ENCODE data around the gene TMSB4X.
A peak's percentile ranks its signal among the peaks of the same experiment; 100 is the strongest.

Gene TMSB4X

GRCh38 chrX:12972878-12973560 lies 1.9 kb upstream of the TMSB4X start:
- H3K4me3 ChIP-seq (ENCODE audit: low read depth, low read length) = no peak overlapping the region
- no peak for TF ChIP-seq CTCF (conservative IDR thresholded peaks at IDR 0.05; ENCODE audit: low read depth, low read length)
- no peak for DNase-seq (ENCODE audit: low read depth)

- H3K4me3 ChIP-seq (ENCODE audit: low read depth, low read length) = peak overlapping the region; percentile 80
- TF ChIP-seq CTCF (conservative IDR thresholded peaks at IDR 0.05; ENCODE audit: low read depth, low read length) = no peak
- DNase-seq (ENCODE audit: low read depth) = no peak
Measured at GRCh38 chrX:12973561-12974304, 1.2 kb upstream of the TMSB4X start.

- peak; percentile 61 for DNase-seq (ENCODE audit: low read depth)
- no peak for TF ChIP-seq CTCF (conservative IDR thresholded peaks at IDR 0.05; ENCODE audit: low read depth, low read length)
- H3K4me3 ChIP-seq (ENCODE audit: low read depth, low read length) = peak overlapping the region; percentile 80
Measured at GRCh38 chrX:12974305-12974795, 560 bp upstream of the TMSB4X start.

GRCh38 chrX:12975670-12975965 lies 708 bp downstream of the TMSB4X start:
- no peak for DNase-seq (ENCODE audit: low read depth)
- peak overlapping the region; percentile 80 for H3K4me3 ChIP-seq (ENCODE audit: low read depth, low read length)
- no peak for TF ChIP-seq CTCF (conservative IDR thresholded peaks at IDR 0.05; ENCODE audit: low read depth, low read length)

- TF ChIP-seq CTCF (conservative IDR thresholded peaks at IDR 0.05; ENCODE audit: low read depth, low read length) = no peak
- DNase-seq (ENCODE audit: low read depth) = peak; percentile 65
- H3K4me3 ChIP-seq (ENCODE audit: low read depth, low read length) = peak overlapping the region; percentile 80
Measured at GRCh38 chrX:12975991-12976558, 1.2 kb downstream of the TMSB4X start.

- peak; percentile 27 for DNase-seq (ENCODE audit: low read depth)
- H3K4me3 ChIP-seq (ENCODE audit: low read depth, low read length) = peak overlapping the region; percentile 80
Measured at GRCh38 chrX:12976819-12977732, 2.2 kb downstream of the TMSB4X start.

GRCh38 chrX:12977761-12978204 lies 2.9 kb downstream of the TMSB4X start:
- H3K4me3 ChIP-seq (ENCODE audit: low read depth, low read length) = peak overlapping the region; percentile 80
- no peak for TF ChIP-seq CTCF (conservative IDR thresholded peaks at IDR 0.05; ENCODE audit: low read depth, low read length)

More at GRCh38 chrX:12977761-12978204, 2.9 kb downstream of the TMSB4X start:
- DNase-seq (ENCODE audit: low read depth) = no peak

Data from choroid plexus epithelial cell (primary cell).